Measurements from ENCODE around the gene CAVIN2. TPM values are rescaled to one million over a fixed set of nuclear protein-coding genes. Genes with fewer than 3 reads are reported as not detected.

Gene CAVIN2
- polyA plus RNA-seq, 1 donor from 2014 or later: not detected

GRCh38 chr2:191818725-191819350, 28.1 kb downstream of the CAVIN2 start:
- Histone ChIP-seq H3K9me3 (ENCODE audit: low read length) (no peaks in the 10 kb centered on the region), H3K27ac (ENCODE audit: low read length) (no peak overlapping the region), H3K36me3 (ENCODE audit: insufficient read depth, low read length) (no peaks in the 10 kb centered on the region), H3K9ac (ENCODE audit: low read length) (no peak overlapping the region), H3K4me3 (ENCODE audit: low read length) (no peak overlapping the region), H4K20me1 (ENCODE audit: insufficient read depth) (no peaks in the 10 kb centered on the region), H3K79me2 (replicated peaks; ENCODE audit: insufficient read depth, low read length) (no peaks in the 10 kb centered on the region), H3K9me2 (ENCODE audit: insufficient read depth, low read length) (no peaks in the 10 kb centered on the region), H3K4me2 (ENCODE audit: low read length) (no peak overlapping the region), H3K27me3 (ENCODE audit: insufficient read depth, low read depth, low read length) (no peaks in the 10 kb centered on the region), H2AFZ (ENCODE audit: low read depth, low read length) (no peak overlapping the region), H3F3A (ENCODE audit: insufficient read depth, low read length, poor library complexity, severe bottlenecking) (no peaks in the 10 kb centered on the region)
- no peak for TF ChIP-seq TAF1 (IDR thresholded peaks at IDR 0.05; ENCODE audit: low read depth)
- TF ChIP-seq MXI1 (conservative IDR thresholded peaks at IDR 0.05; ENCODE audit: poor library complexity, severe bottlenecking): no peak
- TF ChIP-seq, protein P1, sequence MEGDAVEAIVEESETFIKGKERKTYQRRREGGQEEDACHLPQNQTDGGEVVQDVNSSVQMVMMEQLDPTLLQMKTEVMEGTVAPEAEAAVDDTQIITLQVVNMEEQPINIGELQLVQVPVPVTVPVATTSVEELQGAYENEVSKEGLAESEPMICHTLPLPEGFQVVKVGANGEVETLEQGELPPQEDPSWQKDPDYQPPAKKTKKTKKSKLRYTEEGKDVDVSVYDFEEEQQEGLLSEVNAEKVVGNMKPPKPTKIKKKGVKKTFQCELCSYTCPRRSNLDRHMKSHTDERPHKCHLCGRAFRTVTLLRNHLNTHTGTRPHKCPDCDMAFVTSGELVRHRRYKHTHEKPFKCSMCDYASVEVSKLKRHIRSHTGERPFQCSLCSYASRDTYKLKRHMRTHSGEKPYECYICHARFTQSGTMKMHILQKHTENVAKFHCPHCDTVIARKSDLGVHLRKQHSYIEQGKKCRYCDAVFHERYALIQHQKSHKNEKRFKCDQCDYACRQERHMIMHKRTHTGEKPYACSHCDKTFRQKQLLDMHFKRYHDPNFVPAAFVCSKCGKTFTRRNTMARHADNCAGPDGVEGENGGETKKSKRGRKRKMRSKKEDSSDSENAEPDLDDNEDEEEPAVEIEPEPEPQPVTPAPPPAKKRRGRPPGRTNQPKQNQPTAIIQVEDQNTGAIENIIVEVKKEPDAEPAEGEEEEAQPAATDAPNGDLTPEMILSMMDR (IDR thresholded peaks at IDR 0.05; ENCODE audit: poor library complexity, severe bottlenecking): no peak
- no peak for TF ChIP-seq EP300 (conservative IDR thresholded peaks at IDR 0.05; ENCODE audit: poor library complexity, severe bottlenecking)
- TF ChIP-seq POLR2AphosphoS5 (IDR thresholded peaks at IDR 0.05): no peak
- no peak for TF ChIP-seq SMC3 (conservative IDR thresholded peaks at IDR 0.05; ENCODE audit: poor library complexity)
- TF ChIP-seq REST (IDR thresholded peaks at IDR 0.05; ENCODE audit: borderline replicate concordance): no peak

DNA sequence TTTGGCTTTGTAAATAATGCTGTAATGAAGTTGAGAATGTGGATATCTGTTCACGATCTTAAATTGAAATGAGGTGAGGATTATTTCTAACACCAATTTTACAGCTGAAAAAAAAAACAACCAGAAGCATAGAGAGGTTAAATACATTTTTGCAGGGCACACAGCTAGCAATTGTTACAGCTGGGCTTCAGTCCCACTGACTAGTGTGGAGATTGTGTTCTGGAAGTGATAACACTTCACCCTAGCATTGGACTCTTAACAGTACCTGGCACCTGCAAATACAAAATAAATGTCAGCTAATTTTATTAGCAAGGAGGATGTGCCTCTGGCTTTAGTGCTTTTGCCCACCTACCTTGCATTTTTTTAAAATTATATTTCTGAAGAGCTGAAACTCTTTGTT, 28.8 kb downstream of the CAVIN2 start:
- TF ChIP-seq POLR2AphosphoS5 (IDR thresholded peaks at IDR 0.05) (no peak), MXI1 (conservative IDR thresholded peaks at IDR 0.05; ENCODE audit: poor library complexity, severe bottlenecking) (no peak), EZH2 (IDR thresholded peaks at IDR 0.05; ENCODE audit: borderline replicate concordance, insufficient read depth, low read length, poor library complexity, severe bottlenecking) (no peak), TAF1 (IDR thresholded peaks at IDR 0.05; ENCODE audit: low read depth) (no peak), EP300 (conservative IDR thresholded peaks at IDR 0.05; ENCODE audit: poor library complexity, severe bottlenecking) (no peak), RAD21 (conservative IDR thresholded peaks at IDR 0.05) (no peak), REST (IDR thresholded peaks at IDR 0.05; ENCODE audit: borderline replicate concordance) (no peak), SMC3 (conservative IDR thresholded peaks at IDR 0.05; ENCODE audit: poor library complexity) (no peak)
- TF ChIP-seq, protein P1 (IDR thresholded peaks at IDR 0.05; ENCODE audit: poor library complexity, severe bottlenecking): no peak
- H3K9me2 ChIP-seq (ENCODE audit: insufficient read depth, low read length): no peaks in the 10 kb centered on the region
- no peak overlapping the region for H2AFZ ChIP-seq (ENCODE audit: low read depth, low read length)

More for the DNA sequence above, 28.8 kb downstream of the CAVIN2 start:
- Histone ChIP-seq H3K79me2 (replicated peaks; ENCODE audit: insufficient read depth, low read length) (no peaks in the 10 kb centered on the region), H3K27me3 (ENCODE audit: insufficient read depth, low read depth, low read length) (no peaks in the 10 kb centered on the region), H3K4me3 (ENCODE audit: low read length) (no peak overlapping the region), H3K27ac (ENCODE audit: low read length) (no peak overlapping the region), H3K4me2 (ENCODE audit: low read length) (no peak overlapping the region), H3K9me3 (ENCODE audit: low read length) (no peaks in the 10 kb centered on the region), H3K36me3 (ENCODE audit: insufficient read depth, low read length) (no peaks in the 10 kb centered on the region), H3K9ac (ENCODE audit: low read length) (no peak overlapping the region), H4K20me1 (ENCODE audit: insufficient read depth) (no peaks in the 10 kb centered on the region), H3F3A (ENCODE audit: insufficient read depth, low read length, poor library complexity, severe bottlenecking) (no peaks in the 10 kb centered on the region)
